Measurements from ENCODE around the gene NAV3.

GRCh38 chr12:78060186-78060585 is 229.5 kb downstream of the NAV3 start:
- TF ChIP-seq POLR2A (IDR thresholded peaks at IDR 0.05) (no peak), POLR2AphosphoS5 (IDR thresholded peaks at IDR 0.05) (no peak)

Measured in prostate gland (tissue), 1 donor.